RKO (cell line): Measurements from ENCODE around the gene PLEKHA8.

Experiments
- DNase-seq: peaks from one replicate; pipeline ENCODE4 v3.0.0-alpha.2; 2016; ENCODE audit warnings: low spot score

PLEKHA8 gene

DNA sequence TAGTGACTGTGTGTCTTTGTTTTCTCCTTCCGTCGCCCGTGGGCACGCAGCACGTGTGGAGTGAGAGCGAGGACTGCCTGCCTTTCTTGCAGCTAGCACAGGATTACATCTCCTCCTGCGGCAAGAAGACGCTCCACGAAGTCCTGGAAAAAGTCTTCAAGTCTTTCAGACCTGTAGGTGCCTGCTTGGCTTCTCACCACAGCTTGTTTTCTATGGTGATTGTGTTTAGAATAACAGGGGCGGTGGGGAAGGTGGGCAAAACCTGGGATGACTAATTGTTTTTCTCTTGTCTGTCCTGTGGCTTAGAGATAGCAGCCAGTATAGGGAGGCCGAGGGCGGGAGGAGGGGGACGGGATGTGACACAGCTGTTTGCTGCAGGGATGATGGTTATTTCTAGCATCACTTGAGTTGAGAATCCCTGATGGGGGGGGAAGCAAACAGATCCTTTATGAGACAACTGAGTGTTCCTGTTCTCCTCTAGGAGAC lies 118.0 kb downstream of the PLEKHA8 start:
- DNase-seq: no peak

DNA sequence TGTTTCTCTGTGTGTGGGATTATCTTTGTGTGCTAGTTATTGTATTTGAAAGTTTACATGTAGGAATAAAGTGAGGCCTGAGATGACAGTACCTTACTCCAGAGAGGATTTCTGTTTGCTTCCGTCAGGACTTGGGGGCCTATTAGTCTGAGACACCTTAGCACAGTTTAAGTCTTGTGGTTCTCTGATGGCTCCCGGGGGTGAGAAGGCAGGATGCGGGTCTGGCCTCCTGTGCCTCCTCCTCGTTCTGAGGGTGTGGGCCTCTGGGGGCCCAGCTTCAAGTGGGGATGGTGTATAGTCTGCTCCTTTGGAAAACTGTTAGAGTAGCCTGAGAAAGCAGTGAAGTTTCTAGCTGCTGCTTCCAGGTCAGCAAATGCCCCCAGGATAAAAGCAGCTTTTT lies 119.0 kb downstream of the PLEKHA8 start:
- DNase-seq: no peak

DNA sequence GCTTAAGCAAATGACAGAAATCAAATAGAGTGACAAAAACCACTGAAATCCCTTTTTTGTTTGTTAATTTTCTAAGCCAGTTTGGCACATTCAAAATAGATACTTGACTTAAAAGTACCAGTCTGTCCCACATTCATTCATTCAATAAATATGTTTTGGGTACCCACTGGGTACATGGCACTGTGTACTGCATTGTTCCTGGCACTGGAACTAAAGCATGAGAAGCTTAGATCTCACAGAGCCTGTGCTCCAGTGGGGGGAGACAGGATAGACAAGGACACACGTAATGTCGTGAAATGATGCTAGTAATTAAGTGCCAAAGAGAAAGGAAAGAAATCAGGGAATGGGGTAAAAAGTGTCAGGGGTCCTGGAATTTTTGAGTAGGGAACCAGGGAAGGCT lies 119.6 kb downstream of the PLEKHA8 start:
- no peak for DNase-seq

DNA sequence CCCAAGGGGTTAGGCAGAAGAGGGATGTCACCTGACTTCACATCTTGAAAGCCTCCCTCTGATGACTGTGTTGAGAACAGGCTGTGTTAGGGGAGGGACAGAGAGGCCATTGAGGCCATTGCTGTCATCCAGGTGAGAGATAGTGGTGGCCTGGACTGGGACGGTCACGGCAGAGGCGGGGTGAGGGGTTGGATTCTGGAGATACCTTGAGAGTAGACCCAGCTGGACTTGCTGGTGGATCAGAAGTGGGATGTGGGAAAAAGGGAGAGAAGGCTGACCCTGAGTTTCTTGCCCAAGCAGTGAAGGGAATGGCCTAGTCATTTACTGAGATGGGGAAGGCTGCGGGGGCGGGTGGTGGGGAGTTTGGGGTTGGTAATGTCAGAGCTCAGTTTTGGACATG lies 120.2 kb downstream of the PLEKHA8 start:
- DNase-seq: no peak

DNA sequence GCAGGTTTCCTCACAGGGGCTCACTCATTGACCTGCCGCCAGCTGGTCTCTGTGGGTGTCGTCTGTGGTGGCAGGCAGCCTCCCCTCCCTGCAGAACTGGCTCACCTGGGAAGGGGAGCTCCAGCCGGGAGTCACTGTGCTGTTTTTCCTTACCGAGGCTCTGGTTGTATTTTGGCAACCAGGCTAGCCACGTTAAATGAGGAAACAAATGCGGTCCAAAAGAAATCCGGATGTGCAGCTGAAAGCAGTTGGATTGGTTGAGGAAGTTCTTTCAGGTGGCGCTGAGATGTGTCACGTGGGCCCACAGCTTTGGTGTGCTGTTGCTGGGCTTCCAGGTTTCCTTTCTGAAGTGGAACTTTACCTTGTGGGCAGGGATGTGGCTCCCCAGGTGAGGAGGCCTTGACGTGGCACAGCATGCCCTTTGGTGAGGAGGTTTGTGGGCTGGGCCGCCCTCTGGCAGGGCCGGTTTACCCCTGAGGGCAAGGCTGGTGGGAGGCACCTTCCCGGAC lies 120.8 kb downstream of the PLEKHA8 start:
- no peak for DNase-seq

DNA sequence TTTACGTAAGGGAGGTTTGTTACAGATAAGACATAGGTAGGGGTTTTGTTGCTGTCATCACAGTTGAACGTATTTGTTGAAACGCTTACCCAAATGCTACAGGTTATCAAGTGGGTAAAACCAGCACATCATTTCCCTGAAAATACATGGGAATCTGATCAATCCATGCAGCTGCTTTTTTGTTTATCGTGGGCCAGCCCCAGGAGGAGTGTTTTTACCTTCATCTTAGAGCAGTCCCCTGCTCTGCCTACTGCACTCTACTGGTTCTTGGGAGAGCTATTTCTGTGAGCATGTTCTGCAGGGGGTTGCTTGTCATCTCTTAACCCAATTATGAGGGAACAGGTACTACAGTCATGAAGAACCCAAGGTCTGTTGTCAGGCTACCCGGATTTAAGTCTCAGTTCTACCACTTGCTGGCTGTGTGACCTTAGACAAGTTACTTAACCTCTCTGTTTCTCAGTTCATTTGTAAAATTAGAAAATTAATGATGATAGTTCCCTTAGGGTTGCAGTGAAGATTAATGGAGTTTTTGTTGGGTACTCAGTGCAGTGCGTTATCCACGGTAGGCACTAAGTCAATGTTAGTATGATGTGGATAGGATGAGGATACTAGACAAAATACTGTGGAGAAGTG lies 121.5 kb downstream of the PLEKHA8 start:
- DNase-seq: no peak

DNA sequence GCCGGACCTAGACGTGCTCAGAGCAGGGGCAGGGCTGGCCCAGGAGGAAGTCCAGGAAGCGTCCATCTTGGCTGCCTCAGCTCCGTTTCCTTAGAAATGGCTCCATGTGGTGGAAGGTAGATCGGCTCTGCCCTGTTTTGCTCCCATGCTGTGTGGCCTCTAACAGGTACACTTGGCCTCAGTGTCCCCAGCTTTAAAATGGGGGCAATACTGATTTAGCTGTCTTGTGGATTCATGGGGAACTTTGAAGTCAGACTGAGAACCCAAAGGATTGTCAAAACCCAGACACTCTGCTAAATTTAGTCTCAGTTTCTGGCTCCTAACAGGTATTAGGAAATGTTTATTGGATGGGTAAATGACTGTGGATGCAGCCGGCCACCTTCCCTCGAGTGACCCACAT lies 122.5 kb downstream of the PLEKHA8 start:
- no peak for DNase-seq

DNA sequence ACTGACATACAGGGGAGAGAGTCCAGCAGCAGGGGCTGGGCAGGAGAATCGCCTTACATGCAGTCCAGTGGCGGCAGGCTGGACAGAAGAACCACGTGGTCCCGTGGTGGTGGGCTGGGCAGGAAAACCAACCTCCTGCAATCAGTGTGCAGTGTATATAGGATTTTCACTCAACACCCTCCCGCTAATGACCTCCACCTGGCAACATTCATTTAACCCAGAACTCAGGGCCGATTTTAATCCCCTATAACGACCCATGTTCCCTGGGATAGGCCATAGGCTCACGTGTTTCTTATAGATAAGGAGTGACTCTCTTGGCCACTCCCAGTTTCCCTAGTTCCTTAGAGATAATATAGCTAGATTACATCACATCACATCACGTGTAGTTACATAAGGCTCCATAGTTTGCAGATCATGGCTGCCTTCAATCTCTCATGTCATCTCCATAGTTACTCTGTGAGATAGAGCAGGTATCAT lies 125.9 kb downstream of the PLEKHA8 start:
- DNase-seq: no peak

DNA sequence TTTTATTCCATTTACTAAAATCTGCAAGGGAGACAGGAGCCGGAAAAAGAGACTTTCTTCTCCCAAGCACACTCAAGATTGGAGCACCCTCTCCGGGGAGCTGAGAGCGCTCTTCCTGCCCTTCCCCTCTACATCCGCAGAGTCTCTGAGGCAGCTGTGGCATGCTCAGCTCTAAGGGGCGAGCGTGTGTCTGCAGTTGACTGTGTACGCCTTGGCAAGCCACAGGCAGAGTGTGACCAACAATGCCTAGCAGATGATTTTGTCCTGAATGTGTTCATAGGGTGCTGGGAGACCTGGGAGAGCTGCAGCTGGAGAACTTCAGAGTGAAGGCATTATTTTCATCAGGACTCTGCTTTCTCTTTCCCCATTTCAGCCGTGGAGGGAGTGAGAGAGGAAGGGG lies 127.3 kb downstream of the PLEKHA8 start:
- DNase-seq: no peak

DNA sequence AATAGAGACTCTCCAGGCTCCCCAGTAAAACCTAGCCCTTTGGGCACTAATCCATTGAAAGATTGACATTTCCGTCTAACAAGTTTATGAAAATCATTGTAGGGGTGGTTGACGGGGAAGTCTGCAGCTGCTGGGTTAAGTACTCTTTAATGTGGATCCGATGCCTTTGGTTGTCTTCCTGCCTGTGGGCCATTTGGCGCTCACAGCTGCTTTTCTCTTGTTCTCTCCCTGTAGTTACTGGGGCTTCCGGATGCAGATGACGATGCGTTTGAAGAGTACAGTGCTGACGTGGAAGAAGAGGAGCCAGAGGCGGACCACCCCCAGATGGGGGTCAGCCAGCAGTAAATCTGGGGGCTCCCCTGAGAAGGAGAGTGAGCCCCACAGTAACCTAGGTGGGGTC lies 129.0 kb downstream of the PLEKHA8 start:
- no peak for DNase-seq

DNA sequence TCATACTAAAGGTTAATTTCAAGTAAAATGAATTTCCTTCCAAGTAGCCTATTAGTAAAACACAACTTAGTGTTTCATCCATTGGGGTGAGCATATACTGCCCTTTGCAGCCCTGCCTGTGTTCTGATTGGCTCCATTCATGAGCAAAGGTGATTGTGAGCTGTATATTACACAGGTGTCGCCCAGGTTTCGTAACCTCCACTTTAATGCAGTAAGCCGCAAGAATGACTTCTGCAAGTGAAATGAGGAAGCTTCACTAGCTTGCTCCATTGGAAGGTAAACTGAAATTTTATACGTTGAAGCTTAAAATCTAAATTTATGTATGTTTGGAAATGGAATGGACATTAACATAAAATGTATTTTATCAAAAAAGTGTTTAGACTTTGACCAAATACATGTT lies 131.0 kb downstream of the PLEKHA8 start:
- DNase-seq: no peak

DNA sequence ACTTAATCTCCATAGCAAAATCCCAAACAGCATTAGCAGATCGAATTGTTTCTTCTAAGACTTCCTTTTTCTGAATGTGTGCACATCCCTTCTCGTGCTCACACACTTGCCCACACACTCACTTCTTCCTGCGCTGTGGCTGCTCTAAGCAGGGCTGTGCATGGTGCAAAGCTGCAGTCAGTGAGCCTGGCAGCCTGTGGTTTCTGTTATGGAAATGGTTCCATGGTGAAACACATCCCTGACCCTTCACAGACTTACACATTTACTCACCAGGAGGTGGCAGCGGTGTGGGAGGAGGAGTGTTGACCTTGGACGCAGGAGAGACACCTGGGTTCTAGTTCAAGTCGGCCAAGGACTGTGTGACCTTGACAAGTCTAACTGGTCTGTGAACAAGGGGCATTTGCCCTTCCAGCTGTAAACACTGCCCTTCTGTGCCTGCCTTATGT lies 131.5 kb downstream of the PLEKHA8 start:
- DNase-seq: peak; percentile 34

DNA sequence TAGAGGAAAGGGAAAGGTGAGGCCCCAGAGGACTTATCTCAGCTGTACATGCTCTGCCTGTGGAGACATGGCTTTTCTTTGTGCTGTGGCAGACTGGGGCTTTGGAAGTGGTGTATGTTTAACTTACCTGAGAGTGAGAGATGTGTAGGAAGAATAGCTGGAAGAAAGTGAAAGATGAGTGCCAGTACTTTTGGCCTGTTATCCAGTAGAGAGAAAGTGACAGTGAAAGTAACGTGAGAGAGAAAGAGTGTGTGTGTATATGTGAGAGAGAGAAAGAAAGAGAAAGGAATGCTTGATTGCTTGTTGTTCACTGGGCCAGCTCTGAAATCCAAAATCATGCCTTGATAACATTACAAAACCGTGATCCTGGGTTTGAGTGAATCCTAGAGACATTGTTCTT lies 132.1 kb downstream of the PLEKHA8 start:
- no peak for DNase-seq

DNA sequence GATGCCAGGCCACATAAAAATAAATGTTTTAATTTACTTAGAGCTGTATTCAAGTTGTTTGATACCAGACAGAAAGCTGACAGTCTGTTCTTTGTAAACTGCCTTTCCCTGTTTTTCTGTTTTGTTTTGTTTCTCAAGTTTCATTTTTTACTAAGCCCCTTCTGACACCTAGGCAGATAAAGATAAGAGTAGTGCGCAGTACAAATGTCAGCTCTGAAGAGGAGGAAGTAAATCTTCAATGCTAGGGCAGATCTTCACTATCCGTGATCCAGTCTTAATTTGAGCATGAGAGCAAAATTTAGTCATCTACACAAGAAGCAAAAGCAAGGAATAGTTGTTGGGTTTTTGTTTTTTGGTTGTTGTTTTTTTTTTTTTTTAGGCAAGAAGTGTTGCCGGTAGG lies 133.9 kb downstream of the PLEKHA8 start:
- DNase-seq: no peak

DNA sequence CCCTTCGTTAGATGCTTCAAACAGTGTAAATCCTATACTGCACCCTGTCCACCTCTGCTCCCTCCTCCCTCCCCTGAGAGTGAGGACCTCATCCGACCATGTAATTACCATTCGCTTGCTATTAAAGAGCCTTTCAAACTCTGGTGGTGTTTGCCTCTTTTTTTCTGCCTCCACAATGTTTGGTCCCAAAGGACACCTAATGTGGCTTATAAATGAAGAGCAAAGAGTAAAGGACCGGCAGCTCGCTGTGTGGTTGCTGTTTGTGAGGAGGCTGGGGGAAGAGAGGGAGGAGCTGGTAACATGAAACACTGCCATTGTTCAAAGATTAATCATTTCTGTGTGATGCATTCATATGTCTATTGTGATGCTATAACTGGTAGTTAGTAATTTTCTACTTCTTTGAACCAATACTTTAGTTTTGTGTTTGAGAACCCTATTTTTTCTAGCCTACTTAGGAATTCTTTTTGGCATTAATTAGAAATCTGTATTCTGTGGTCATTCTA lies 134.5 kb downstream of the PLEKHA8 start:
- peak; percentile 43 for DNase-seq

DNA sequence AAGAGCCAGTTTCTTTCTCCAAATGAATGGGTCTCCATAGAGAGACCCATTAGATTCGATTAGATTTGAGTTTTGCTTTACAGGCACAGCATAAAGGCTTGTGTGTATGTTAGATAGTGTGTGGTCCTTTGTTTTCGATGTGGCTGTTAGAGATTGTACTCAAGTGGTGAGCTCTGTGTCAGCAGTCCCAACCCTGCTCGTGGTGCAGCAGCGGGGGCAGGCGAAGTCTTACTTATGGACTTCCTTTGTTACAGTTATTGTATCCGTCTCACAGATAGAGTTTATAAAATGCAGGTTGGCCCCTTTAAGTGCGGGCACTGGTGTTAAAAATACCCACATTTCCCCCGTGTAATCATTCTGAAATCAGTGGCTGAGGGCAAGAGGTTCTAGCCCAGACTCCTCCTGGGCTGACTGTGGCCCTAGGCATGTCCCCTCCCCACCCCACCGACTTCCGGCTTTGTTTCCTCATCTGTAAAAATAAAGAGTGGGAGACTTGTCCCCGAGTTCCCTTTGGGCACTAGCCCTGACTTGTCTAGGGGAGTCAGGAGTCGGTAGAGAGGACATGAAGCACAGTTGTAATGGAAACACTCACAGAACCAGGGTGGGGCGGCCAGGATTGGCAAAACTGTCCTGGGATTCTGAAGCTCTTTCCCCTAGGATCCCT lies 135.2 kb downstream of the PLEKHA8 start:
- DNase-seq: no peak

DNA sequence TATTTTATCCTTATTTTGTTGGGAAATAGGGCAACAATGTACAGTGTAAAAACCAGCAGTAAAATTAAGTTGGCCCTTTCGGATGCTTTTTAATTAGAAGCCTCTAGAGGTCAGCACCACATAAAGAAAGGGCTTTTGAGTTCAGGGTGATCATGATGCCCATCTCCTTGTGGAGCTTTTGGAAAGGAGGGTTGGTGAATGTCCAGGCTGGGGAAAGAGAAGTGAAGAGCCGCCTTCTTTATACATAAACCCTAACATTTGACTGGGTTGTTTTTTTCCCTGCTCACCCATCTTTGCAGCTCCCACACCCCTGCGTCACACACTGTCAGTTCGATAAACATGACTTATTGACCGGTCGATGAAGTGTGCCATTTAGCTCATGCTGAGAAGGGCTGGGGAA lies 136.4 kb downstream of the PLEKHA8 start:
- DNase-seq: peak; percentile 57

DNA sequence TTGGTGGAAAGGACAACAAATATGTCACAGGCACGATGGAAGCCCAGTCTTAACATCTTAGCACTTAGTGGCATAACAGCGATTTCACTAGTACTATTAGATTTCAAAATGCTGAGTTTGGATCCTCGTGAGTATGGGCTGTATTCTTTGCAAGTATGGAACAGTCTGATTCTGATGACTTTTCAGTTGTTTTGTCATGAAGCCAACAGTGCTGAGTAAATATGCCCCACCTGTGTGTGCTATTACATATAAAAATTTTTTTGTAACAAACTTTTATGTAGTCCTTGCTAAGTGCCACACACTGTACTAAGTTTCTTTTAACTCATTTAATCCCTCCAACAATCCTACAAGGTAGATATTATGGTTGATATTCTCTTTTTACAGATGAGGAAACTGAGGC lies 137.4 kb downstream of the PLEKHA8 start:
- DNase-seq: no peak

DNA sequence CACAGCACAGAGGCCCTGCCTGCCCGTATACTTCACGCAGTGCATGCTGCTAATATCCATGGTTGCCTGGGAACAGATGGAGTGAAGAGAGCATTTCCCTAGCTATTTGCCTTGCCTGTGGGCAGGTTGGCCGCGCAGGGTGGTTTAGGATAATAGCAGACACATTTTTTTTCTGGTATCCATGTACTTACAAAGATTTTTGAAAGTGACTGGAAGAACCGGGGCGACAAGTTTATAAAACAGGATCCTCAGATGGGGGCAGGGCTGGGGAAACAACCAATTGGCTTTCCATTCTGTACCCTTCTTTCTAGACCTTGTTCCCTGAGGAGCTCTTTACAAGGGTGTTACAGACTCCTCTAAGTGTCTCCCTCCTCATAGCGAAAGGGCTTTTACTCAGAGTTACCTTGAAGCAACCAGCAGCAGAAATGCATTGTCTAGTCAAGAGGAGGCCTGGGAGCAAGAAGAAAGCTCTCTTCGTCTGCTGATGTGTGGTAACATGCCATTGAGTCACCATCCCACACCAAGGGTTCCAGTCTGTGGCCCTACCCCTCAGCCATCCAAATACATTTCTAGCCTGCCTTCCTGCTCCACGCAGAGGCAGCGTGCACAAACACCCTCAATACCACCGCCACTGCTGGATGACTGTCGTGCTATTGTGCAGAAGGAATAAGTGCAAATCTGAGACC lies 138.1 kb downstream of the PLEKHA8 start:
- DNase-seq: no peak

DNA sequence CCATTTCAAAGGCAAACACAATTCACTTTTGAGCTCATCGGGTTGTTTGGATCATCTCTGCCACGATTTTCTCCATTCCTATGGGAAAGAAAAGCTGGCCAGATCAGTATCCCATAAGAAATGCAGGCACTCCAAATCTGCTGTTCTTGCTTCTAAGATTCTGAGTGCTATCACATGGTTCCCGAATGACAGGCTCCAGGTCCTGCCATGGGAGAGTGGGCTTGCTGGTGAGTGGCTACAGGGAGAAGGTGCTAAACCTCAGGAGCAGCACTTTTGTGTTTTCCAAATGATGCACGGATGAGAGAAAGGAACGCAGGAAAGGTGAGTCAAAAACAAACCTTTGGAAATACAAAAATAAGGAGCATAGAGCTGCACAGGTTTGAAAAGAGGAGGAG lies 138.6 kb downstream of the PLEKHA8 start:
- no peak for DNase-seq

DNA sequence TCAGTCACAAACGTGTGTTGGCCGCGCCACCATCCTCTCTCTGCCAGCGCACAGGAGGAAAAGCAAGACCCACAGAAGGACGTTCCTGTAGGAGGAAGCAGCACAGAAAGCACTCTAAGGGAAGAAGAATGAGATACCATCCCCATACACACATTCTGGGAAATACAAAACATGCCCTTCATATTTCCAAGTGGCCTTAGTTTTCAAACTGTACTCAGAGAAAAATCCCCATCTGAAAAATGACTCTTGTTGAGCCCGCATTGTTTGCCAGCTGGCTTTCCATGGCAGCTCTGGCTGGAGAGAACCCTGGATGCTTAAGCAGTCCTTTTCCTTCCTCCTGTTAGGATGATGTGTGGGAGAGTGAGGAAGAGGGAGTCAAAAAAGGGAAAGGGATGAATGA lies 139.7 kb downstream of the PLEKHA8 start:
- no peak for DNase-seq

DNA sequence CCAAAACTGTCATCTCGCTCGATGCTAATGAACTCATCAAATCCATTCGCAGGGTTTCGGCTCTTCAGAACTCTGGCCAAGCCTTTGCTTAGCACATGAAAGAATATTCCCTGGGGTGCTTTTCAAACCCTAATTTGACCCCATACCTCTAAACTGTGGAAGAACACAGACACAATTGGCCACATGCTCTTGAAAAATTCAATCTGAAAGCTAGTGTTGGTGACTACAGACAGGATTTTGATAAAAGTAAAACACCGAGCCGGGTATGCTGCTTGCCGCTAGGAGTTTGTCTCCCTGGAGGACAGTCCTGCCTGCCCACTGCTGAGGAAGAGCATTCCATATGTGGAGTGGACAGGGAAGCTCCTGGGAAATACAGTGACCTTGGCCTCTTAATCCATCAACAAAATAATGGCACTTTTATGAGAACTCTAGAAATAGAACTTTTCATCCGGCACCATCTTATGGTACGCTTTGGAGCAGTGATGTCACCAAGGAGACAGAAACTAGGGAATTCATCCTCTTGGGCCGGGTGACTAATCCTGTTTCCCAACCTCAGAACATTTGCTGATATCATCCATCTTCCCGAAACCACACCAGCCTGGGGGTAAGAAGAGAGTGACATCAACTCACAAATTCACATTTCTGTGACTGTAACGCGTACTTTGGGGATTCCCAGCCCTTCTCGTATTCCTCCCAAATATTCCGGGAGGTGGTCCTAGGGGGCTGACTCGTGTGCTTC lies 140.8 kb downstream of the PLEKHA8 start:
- DNase-seq: no peak
